PC-9 (cell line): ENCODE data around the gene PCNX1.

Experiments used
- EZH2 ChIP-seq: fragments of 200-600 bp; sonication (generic); IDR thresholded peaks from 2 replicates; pipeline ENCODE4 v1.8.0; 2017; ENCODE audit warnings: antibody characterized with exemption, low read depth
- TF ChIP-seq, protein P1 (sequence below): fragments of 200-600 bp; sonication (generic); conservative IDR thresholded peaks from 2 replicates; pipeline ENCODE4 v1.6.1; 2017; ENCODE audit warnings: mixed run types, antibody characterized with exemption, mild to moderate bottlenecking, moderate library complexity

DNA sequence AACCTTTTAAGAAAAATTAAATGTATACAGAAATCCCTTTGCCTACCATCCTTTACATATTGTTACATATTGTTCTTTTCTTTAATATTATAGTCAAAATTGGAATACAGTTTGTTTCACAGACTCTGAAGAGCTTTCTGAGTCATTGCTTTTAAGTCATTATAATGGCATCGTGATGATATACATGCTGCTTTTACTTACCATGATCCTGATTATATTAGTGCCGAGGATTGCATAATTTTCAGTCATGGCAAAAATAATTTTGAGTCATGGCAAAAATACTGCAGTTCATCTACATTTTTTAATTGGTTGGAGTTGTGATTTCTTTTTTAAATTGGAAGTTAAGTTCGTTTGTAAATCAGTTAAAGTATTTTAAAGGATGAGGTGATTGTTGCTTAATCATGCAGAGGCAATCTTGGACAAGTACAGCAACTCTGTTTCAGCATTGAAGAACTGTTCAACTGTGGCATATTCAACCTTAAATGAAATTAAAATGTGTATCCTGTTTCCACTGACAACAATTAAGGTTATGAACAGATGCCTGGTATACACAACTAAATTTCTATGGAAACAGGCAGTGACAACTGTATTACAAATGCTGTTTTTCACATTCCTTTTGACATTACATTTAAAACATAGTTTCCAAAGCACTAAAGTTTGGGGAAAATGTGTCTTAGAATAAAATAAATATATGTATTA is 142.3 kb downstream of the PCNX1 start:
- TF ChIP-seq, protein P1, sequence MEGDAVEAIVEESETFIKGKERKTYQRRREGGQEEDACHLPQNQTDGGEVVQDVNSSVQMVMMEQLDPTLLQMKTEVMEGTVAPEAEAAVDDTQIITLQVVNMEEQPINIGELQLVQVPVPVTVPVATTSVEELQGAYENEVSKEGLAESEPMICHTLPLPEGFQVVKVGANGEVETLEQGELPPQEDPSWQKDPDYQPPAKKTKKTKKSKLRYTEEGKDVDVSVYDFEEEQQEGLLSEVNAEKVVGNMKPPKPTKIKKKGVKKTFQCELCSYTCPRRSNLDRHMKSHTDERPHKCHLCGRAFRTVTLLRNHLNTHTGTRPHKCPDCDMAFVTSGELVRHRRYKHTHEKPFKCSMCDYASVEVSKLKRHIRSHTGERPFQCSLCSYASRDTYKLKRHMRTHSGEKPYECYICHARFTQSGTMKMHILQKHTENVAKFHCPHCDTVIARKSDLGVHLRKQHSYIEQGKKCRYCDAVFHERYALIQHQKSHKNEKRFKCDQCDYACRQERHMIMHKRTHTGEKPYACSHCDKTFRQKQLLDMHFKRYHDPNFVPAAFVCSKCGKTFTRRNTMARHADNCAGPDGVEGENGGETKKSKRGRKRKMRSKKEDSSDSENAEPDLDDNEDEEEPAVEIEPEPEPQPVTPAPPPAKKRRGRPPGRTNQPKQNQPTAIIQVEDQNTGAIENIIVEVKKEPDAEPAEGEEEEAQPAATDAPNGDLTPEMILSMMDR = no peak
- TF ChIP-seq EZH2 = no peak
